Measurements from ENCODE around the gene KLK15. TPM values are rescaled to one million over a fixed set of nuclear protein-coding genes. Genes with fewer than 3 reads are reported as not detected.

KLK15 gene
- total and polyA plus RNA-seq, 5 donors from 2014 or later, result not detected

- Histone ChIP-seq H3K36me3 (ENCODE audit: control insufficient read depth, insufficient read depth, low read length) (no peaks in the 10 kb centered on the region), H3K4me3 (ENCODE audit: low read depth, low read length) (no peak overlapping the region), H3K4me1 (ENCODE audit: control insufficient read depth, insufficient read depth, low read length, poor library complexity, severe bottlenecking) (peaks cover 4% of the 10 kb centered on the region), H3K9me3 (ENCODE audit: control insufficient read depth in 2 of 2, low read length in 2 of 2) (no peaks in the 10 kb centered on the region), H3K27me3 (ENCODE audit: control insufficient read depth, insufficient read depth, low read length) (no peaks in the 10 kb centered on the region), H3K27ac (ENCODE audit: insufficient read depth, low read length, poor library complexity, severe bottlenecking) (no peak overlapping the region)
- no peak for ATAC-seq (ENCODE audit: low read depth in 2 of 2)
- Mint-ChIP-seq H3K4me1 (peaks cover 0 to 22% (median 12%) of the 10 kb centered on the region in 4 donors), H3K36me3 (peaks cover 3% of the 10 kb centered on the region), H3K27ac (no peak overlapping the region), H3K27me3 (peaks cover 5% of the 10 kb centered on the region), H3K4me3 (peak overlapping the region in 1 of 4 donors; percentile 78), H3K9me3 (peaks cover 0 to 3% (median 0%) of the 10 kb centered on the region in 7 donors)
- no peak for DNase-seq
Observed at GRCh38 chr19:50808856-50809255, 24.5 kb downstream of the KLK15 start.

GRCh38 chr19:50804420-50805272 lies 28.7 kb downstream of the KLK15 start:
- H3K4me1 Mint-ChIP-seq, result peaks cover 0 to 54% (median 26%) of the 10 kb centered on the region in 4 donors
- Histone ChIP-seq H3K27me3 (ENCODE audit: control insufficient read depth, insufficient read depth, low read length) (no peaks in the 10 kb centered on the region), H3K4me3 (ENCODE audit: low read depth, low read length) (peak overlapping the region; percentile 89), H3K4me1 (ENCODE audit: control insufficient read depth, insufficient read depth, low read length, poor library complexity, severe bottlenecking) (peaks cover 17% of the 10 kb centered on the region), H3K9me3 (ENCODE audit: control insufficient read depth in 2 of 2, low read length in 2 of 2) (no peaks in the 10 kb centered on the region), H3K27ac (ENCODE audit: insufficient read depth, low read length, poor library complexity, severe bottlenecking) (peak overlapping the region; percentile 99), H3K36me3 (ENCODE audit: control insufficient read depth, insufficient read depth, low read length) (peaks cover 2% of the 10 kb centered on the region)
- H3K36me3 Mint-ChIP-seq, result peaks cover 12% of the 10 kb centered on the region
- DNase-seq, result peak; percentile 93 to 99 (median 98)
- peaks cover 0 to 2% (median 0%) of the 10 kb centered on the region in 7 donors for H3K9me3 Mint-ChIP-seq
- peaks cover 5% of the 10 kb centered on the region for H3K27me3 Mint-ChIP-seq
- H3K4me3 Mint-ChIP-seq, result peak overlapping the region; percentile 94 to 100 (median 96)
- ATAC-seq (ENCODE audit: low read depth in 2 of 2), result peak; percentile 96
- H3K27ac Mint-ChIP-seq, result peak overlapping the region; percentile 100

GRCh38 chr19:50803633-50804419 lies 29.5 kb downstream of the KLK15 start:
- Histone ChIP-seq H3K9me3 (ENCODE audit: control insufficient read depth in 2 of 2, low read length in 2 of 2) (no peaks in the 10 kb centered on the region), H3K36me3 (ENCODE audit: control insufficient read depth, insufficient read depth, low read length) (peaks cover 6% of the 10 kb centered on the region), H3K27ac (ENCODE audit: insufficient read depth, low read length, poor library complexity, severe bottlenecking) (peak overlapping the region; percentile 99), H3K27me3 (ENCODE audit: control insufficient read depth, insufficient read depth, low read length) (no peaks in the 10 kb centered on the region), H3K4me1 (ENCODE audit: control insufficient read depth, insufficient read depth, low read length, poor library complexity, severe bottlenecking) (peaks cover 17% of the 10 kb centered on the region), H3K4me3 (ENCODE audit: low read depth, low read length) (peak overlapping the region; percentile 89)
- DNase-seq, result peak in 2 of 3 donors; percentile 14 to 42
- peaks cover 0 to 2% (median 0%) of the 10 kb centered on the region in 7 donors for H3K9me3 Mint-ChIP-seq
- H3K27ac Mint-ChIP-seq, result peak overlapping the region; percentile 100
- H3K27me3 Mint-ChIP-seq, result peaks cover 5% of the 10 kb centered on the region
- peak overlapping the region; percentile 94 to 100 (median 96) for H3K4me3 Mint-ChIP-seq
- peaks cover 12% of the 10 kb centered on the region for H3K36me3 Mint-ChIP-seq
- ATAC-seq (ENCODE audit: low read depth in 2 of 2), result no peak
- H3K4me1 Mint-ChIP-seq, result peaks cover 0 to 54% (median 26%) of the 10 kb centered on the region in 4 donors

- Mint-ChIP-seq H3K27ac (no peak overlapping the region), H3K4me3 (peak overlapping the region in 3 of 4 donors; percentile 36 to 72 (median 62))
- ATAC-seq (ENCODE audit: low read depth in 2 of 2), result no peak
Observed at GRCh38 chr19:50801107-50801506, 32.3 kb downstream of the KLK15 start.

GRCh38 chr19:50799547-50799851 lies 33.9 kb downstream of the KLK15 start:
- Mint-ChIP-seq H3K36me3 (peaks cover 12% of the 10 kb centered on the region), H3K4me1 (peaks cover 0 to 38% (median 17%) of the 10 kb centered on the region in 4 donors), H3K27me3 (no peaks in the 10 kb centered on the region), H3K9me3 (peaks cover 0 to 2% (median 0%) of the 10 kb centered on the region in 7 donors), H3K4me3 (peak overlapping the region in 1 of 4 donors; percentile 86), H3K27ac (no peak overlapping the region)
- Histone ChIP-seq H3K27ac (ENCODE audit: insufficient read depth, low read length, poor library complexity, severe bottlenecking) (no peak overlapping the region), H3K36me3 (ENCODE audit: control insufficient read depth, insufficient read depth, low read length) (peaks cover 27% of the 10 kb centered on the region), H3K4me3 (ENCODE audit: low read depth, low read length) (no peak overlapping the region), H3K27me3 (ENCODE audit: control insufficient read depth, insufficient read depth, low read length) (no peaks in the 10 kb centered on the region), H3K4me1 (ENCODE audit: control insufficient read depth, insufficient read depth, low read length, poor library complexity, severe bottlenecking) (peaks cover 16% of the 10 kb centered on the region), H3K9me3 (ENCODE audit: control insufficient read depth in 2 of 2, low read length in 2 of 2) (no peaks in the 10 kb centered on the region)
- ATAC-seq (ENCODE audit: low read depth in 2 of 2) (no peak), DNase-seq (no peak)

More at GRCh38 chr19:50801107-50801506, 32.3 kb downstream of the KLK15 start:
- Mint-ChIP-seq H3K36me3 (peaks cover 12% of the 10 kb centered on the region), H3K4me1 (peaks cover 0 to 52% (median 24%) of the 10 kb centered on the region in 4 donors), H3K27me3 (peaks cover 5% of the 10 kb centered on the region), H3K9me3 (peaks cover 0 to 2% (median 0%) of the 10 kb centered on the region in 7 donors)
- no peak for DNase-seq
- Histone ChIP-seq H3K27ac (ENCODE audit: insufficient read depth, low read length, poor library complexity, severe bottlenecking) (no peak overlapping the region), H3K9me3 (ENCODE audit: control insufficient read depth in 2 of 2, low read length in 2 of 2) (no peaks in the 10 kb centered on the region), H3K4me3 (ENCODE audit: low read depth, low read length) (no peak overlapping the region), H3K4me1 (ENCODE audit: control insufficient read depth, insufficient read depth, low read length, poor library complexity, severe bottlenecking) (peaks cover 17% of the 10 kb centered on the region), H3K27me3 (ENCODE audit: control insufficient read depth, insufficient read depth, low read length) (no peaks in the 10 kb centered on the region), H3K36me3 (ENCODE audit: control insufficient read depth, insufficient read depth, low read length) (peaks cover 27% of the 10 kb centered on the region)

- Histone ChIP-seq H3K4me1 (ENCODE audit: control insufficient read depth, insufficient read depth, low read length, poor library complexity, severe bottlenecking) (peaks cover 17% of the 10 kb centered on the region), H3K27ac (ENCODE audit: insufficient read depth, low read length, poor library complexity, severe bottlenecking) (no peak overlapping the region), H3K4me3 (ENCODE audit: low read depth, low read length) (no peak overlapping the region), H3K27me3 (ENCODE audit: control insufficient read depth, insufficient read depth, low read length) (no peaks in the 10 kb centered on the region), H3K36me3 (ENCODE audit: control insufficient read depth, insufficient read depth, low read length) (peaks cover 27% of the 10 kb centered on the region), H3K9me3 (ENCODE audit: control insufficient read depth in 2 of 2, low read length in 2 of 2) (no peaks in the 10 kb centered on the region)
- Mint-ChIP-seq H3K27ac (no peak overlapping the region), H3K9me3 (peaks cover 0 to 2% (median 0%) of the 10 kb centered on the region in 7 donors), H3K27me3 (no peaks in the 10 kb centered on the region), H3K36me3 (peaks cover 10% of the 10 kb centered on the region), H3K4me3 (no peak overlapping the region), H3K4me1 (peaks cover 0 to 39% (median 15%) of the 10 kb centered on the region in 4 donors)
- DNase-seq (no peak), ATAC-seq (ENCODE audit: low read depth in 2 of 2) (no peak)
Observed at GRCh38 chr19:50798659-50799546, 34.5 kb downstream of the KLK15 start.
